BLaER1 treated with 17β-estradiol and CSF1 and Interleukin-3, amounts not matched to agents 10 nM and 100 nM (cell line): ENCODE data around the gene MED12L.
A peak's percentile ranks its signal among the peaks of the same experiment; 100 is the strongest.
"Not testable (repeated sequence)": the region's sequence is repeated elsewhere in the genome, so short reads cannot be mapped to it uniquely, and the experiment has no call there.

ENCODE experiments used
- H3K27ac ChIP-seq, 11 experiments: shearing (Covaris generic); formaldehyde crosslinking; 2 replicates each; pipeline ENCODE4 v1.8.1; 2022
- H3K27me3 ChIP-seq, 11 experiments: shearing (Covaris generic); formaldehyde crosslinking; 2 replicates each; pipeline ENCODE4 v1.8.1; 2022
- H3K36me3 ChIP-seq, 11 experiments: shearing (Covaris generic); formaldehyde crosslinking; 2 replicates each; pipeline ENCODE4 v1.8.1; 2022
- H3K4me1 ChIP-seq, 10 experiments: shearing (Covaris generic); formaldehyde crosslinking; 2 replicates each; pipeline ENCODE4 v1.8.1; 2022
- H3K4me2 ChIP-seq, 11 experiments: shearing (Covaris generic); formaldehyde crosslinking; 2 replicates each; pipeline ENCODE4 v1.8.1; 2022
- H3K4me3 ChIP-seq, 10 experiments: shearing (Covaris generic); formaldehyde crosslinking; 2 replicates each; pipeline ENCODE4 v1.8.1; 2022
- H3K9ac ChIP-seq, 11 experiments: shearing (Covaris generic); formaldehyde crosslinking; 2 replicates each; pipeline ENCODE4 v1.8.1; 2022
- H3K9me3 ChIP-seq, 11 experiments: shearing (Covaris generic); formaldehyde crosslinking; replicated peaks in 1 of 11; 2 replicates each; pipeline ENCODE4 v1.8.1; 2022
- H4K20me1 ChIP-seq, 11 experiments: shearing (Covaris generic); formaldehyde crosslinking; 2 replicates each; pipeline ENCODE4 v1.8.1; 2022
- Cebpa-rat ChIP-seq, 11 experiments: shearing (Covaris generic); IDR thresholded peaks; 2 replicates each; pipeline ENCODE4 v1.8.1; 2022

The MED12L gene

DNA sequence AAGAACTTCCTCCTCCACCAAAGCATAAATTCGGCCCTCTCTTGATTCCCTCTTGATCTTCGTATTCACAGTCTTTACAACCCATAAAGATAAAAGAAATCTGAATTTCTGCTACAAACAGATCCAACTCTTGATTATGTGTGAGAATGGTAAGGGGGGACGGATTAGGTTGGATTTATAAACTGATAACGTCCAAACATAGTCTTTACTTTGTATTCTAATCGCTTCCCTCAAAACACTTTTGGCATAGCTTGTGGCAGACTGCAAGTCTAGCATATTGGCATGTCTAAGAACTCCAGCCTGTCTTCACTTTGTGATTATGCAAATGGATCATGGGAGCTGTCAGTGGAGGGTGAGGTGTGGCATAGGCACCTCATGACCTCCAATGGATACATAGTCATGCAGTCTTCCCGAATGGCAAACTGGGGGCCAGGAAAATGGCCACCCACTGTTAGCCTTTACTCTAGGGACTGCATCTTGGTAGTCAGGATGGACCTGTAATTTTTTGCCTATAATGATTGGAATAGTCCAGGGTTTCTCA lies 141.9 kb downstream of the MED12L start:
- TF ChIP-seq Cebpa-rat (IDR thresholded peaks at IDR 0.05) = no peak
- peaks cover 2 to 10% (median 6%) of the 10 kb centered on the region in 11 experiments; a peak in 14 of 22 replicates for H3K9me3 ChIP-seq
- no peak overlapping the region for H3K4me3 ChIP-seq
- H3K9ac ChIP-seq = peak overlapping the region in 7 of 11 experiments; percentile 2 to 47 (median 21); a peak in 6 of 22 replicates
- no peaks in the 10 kb centered on the region for H3K27me3 ChIP-seq
- peak overlapping the region in 9 of 11 experiments; percentile 9 to 69 (median 58); a peak in 14 of 22 replicates for H3K27ac ChIP-seq
- H4K20me1 ChIP-seq = no peaks in the 10 kb centered on the region
- H3K36me3 ChIP-seq = peaks cover 0 to 4% (median 0%) of the 10 kb centered on the region in 11 experiments; a peak in 1 of 22 replicates
- H3K4me1 ChIP-seq = peaks cover 47 to 65% (median 55%) of the 10 kb centered on the region in 10 experiments
- H3K4me2 ChIP-seq = peak overlapping the region; percentile 23 to 71 (median 55); a peak in 19 of 22 replicates

DNA sequence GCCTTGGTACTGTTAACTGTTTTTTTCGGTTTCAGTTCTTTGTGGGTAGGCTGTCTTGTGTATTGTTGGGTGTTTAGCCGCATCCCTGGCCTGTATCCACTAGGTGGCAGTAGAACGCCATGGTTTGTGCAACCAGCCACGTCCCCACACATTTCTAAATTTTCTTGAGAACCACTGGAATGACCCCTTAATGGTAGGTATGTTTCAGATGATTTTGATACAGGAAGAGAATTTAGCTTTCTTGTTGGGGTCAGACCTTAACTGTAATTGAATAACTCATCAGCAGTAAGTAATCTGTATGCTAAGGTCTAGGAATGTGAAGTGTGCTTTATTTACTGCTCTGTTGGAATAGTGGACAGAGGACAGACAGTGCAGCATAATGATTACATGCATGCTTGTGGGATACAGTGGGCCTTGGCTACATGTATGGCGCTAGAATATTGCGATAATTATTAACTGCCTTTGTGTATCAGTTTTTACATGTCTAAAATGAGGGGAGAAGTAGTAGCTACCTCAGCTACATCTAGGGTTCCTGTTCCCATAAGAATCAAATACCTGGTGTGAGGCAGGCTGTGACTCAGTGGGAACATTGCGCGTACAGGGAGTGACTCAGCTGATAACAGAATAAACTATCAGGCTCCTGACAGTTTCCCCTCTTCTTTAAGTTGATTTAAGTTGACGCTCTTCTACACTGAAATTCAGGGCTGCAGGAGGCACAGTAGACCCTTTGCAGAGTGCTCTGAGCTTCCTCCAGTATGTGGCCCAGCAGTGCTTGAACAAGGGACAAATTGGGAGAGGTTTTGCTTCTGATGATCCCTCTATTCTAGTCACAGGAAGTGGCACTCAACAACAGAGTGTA lies 142.6 kb downstream of the MED12L start:
- H3K36me3 ChIP-seq = no peaks in the 10 kb centered on the region
- no peak for TF ChIP-seq Cebpa-rat (IDR thresholded peaks at IDR 0.05)
- no peaks in the 10 kb centered on the region for H3K27me3 ChIP-seq
- peaks cover 47 to 65% (median 55%) of the 10 kb centered on the region in 10 experiments for H3K4me1 ChIP-seq
- H4K20me1 ChIP-seq = no peaks in the 10 kb centered on the region
- peaks cover 0 to 6% (median 0%) of the 10 kb centered on the region in 11 experiments; a peak in 2 of 22 replicates for H3K9me3 ChIP-seq
- peak overlapping the region; percentile 50 to 75 (median 59) for H3K4me2 ChIP-seq
- H3K27ac ChIP-seq = peak overlapping the region in 8 of 11 experiments; percentile 25 to 69 (median 58); a peak in 13 of 22 replicates
- peak overlapping the region in 7 of 11 experiments; percentile 2 to 47 (median 29); a peak in 6 of 22 replicates for H3K9ac ChIP-seq
- H3K4me3 ChIP-seq = no peak overlapping the region

DNA sequence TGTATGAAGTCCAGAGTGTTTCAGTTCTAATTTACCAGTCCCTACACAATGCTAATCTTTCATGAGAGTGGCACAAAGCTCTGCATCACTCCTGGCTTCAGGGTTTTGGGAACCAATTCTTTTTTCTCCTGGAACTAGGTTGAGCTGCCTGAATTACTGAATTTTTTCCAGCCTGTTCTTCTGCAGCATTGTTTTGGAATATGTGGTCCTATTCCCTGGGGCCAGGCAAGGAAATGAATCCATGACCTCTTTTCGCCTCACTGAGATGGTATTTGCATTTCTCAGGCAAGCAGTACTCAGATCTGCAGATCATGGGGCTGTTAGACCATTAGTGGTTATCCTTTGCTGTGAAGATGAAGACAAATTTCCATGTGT lies 143.2 kb downstream of the MED12L start:
- peak overlapping the region in 5 of 11 experiments; percentile 6 to 34 (median 26); a peak in 4 of 22 replicates for H3K9ac ChIP-seq
- H3K9me3 ChIP-seq = 0 out of 22 replicates have a peak, but pooled peaks cover 0 to 6% (median 0%) of the 10 kb centered on the region in 11 experiments
- H4K20me1 ChIP-seq = no peaks in the 10 kb centered on the region
- H3K4me3 ChIP-seq = no peak overlapping the region
- peaks cover 47 to 65% (median 55%) of the 10 kb centered on the region in 10 experiments for H3K4me1 ChIP-seq
- no peaks in the 10 kb centered on the region for H3K27me3 ChIP-seq
- no peak for TF ChIP-seq Cebpa-rat (IDR thresholded peaks at IDR 0.05)
- H3K36me3 ChIP-seq = no peaks in the 10 kb centered on the region
- H3K4me2 ChIP-seq = peak overlapping the region; percentile 18 to 75 (median 57)
- H3K27ac ChIP-seq = peak overlapping the region in 7 of 11 experiments; percentile 25 to 69 (median 28); a peak in 11 of 22 replicates

DNA sequence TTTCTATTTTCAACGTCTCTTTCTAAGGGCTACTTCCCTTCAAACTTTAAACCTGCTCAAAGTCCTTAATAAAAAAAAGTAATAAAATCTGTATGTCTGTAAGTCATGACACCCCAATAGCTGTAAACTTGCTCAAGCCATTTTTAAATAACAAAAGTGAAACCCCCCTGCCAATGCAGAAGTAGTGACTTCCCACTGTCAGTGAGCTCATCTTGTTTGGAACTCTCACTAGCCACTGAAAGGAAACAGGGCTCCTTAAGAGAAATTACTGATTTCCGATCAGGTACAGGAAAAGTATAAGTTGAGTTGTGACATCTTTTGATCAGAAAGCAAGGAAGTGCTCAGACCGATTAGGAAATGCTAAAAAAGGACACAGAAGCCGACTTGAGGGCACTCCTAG lies 145.2 kb downstream of the MED12L start:
- peak overlapping the region in 7 of 11 experiments; percentile 4 to 46 (median 28); a peak in 9 of 22 replicates for H3K9ac ChIP-seq
- peak overlapping the region; percentile 44 to 82 (median 63) for H3K4me2 ChIP-seq
- H4K20me1 ChIP-seq = no peaks in the 10 kb centered on the region
- no peaks in the 10 kb centered on the region for H3K36me3 ChIP-seq
- no peak for TF ChIP-seq Cebpa-rat (IDR thresholded peaks at IDR 0.05)
- 0 out of 22 replicates have a peak, but pooled peaks cover 0 to 6% (median 0%) of the 10 kb centered on the region in 11 experiments for H3K9me3 ChIP-seq
- H3K27me3 ChIP-seq = no peaks in the 10 kb centered on the region
- peaks cover 47 to 58% (median 53%) of the 10 kb centered on the region in 10 experiments for H3K4me1 ChIP-seq
- peak overlapping the region in 4 of 10 experiments; percentile 21 to 39 (median 28); a peak in 4 of 20 replicates for H3K4me3 ChIP-seq
- H3K27ac ChIP-seq = peak overlapping the region in 7 of 11 experiments; percentile 12 to 63 (median 53); a peak in 15 of 22 replicates

DNA sequence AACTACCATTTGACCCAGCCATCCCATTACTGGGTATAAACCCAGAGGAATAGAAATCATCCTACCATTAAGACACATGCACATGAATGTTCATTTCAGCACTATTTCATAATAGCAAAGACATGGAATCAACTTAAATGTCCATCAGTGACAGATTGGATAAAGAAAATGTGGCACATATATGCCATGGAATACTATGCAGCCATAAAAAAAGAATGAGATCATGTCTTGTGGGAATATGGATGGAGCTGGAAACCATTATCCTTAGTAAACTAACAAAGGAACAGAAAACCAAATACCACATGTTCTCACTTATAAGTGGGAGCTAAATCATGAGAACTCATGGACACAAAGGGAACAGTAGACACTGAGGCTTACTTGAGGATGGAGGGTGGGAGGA lies 146.9 kb downstream of the MED12L start:
- H3K36me3 ChIP-seq, H4K20me1 ChIP-seq, H3K4me2 ChIP-seq, H3K9me3 ChIP-seq, H3K9ac ChIP-seq, H3K4me3 ChIP-seq, H3K27ac ChIP-seq, H3K27me3 ChIP-seq: not testable (repeated sequence)
- peaks cover 32 to 40% (median 35%) of the 10 kb centered on the region in 10 experiments for H3K4me1 ChIP-seq

DNA sequence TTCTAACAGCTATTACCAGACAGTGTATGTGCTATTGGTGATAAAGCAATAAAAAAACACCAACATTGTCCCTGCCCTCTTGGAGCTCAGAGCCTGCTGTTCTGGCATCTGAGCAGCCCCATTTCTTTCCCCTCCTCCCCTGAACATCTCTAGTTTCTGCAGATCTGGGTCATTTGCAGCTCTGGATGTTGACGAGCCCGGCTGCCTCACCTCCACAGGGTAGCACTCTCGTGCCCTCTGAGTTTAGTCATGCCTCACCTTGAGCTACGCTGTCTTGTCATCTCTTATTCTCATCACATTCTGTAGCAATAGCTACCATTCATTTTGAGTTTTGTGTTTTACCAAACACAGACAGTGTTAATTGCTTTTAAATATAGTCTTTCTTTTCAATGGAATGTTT lies 147.5 kb downstream of the MED12L start:
- no peaks in the 10 kb centered on the region for H4K20me1 ChIP-seq
- 0 out of 22 replicates have a peak, but pooled peaks cover 0 to 6% (median 0%) of the 10 kb centered on the region in 11 experiments for H3K9me3 ChIP-seq
- no peaks in the 10 kb centered on the region for H3K36me3 ChIP-seq
- no peak overlapping the region for H3K9ac ChIP-seq
- no peak overlapping the region for H3K4me2 ChIP-seq
- no peak overlapping the region for H3K4me3 ChIP-seq
- TF ChIP-seq Cebpa-rat (IDR thresholded peaks at IDR 0.05) = no peak
- no peak overlapping the region for H3K27ac ChIP-seq
- H3K27me3 ChIP-seq = no peaks in the 10 kb centered on the region
- H3K4me1 ChIP-seq = peaks cover 27 to 34% (median 30%) of the 10 kb centered on the region in 10 experiments

DNA sequence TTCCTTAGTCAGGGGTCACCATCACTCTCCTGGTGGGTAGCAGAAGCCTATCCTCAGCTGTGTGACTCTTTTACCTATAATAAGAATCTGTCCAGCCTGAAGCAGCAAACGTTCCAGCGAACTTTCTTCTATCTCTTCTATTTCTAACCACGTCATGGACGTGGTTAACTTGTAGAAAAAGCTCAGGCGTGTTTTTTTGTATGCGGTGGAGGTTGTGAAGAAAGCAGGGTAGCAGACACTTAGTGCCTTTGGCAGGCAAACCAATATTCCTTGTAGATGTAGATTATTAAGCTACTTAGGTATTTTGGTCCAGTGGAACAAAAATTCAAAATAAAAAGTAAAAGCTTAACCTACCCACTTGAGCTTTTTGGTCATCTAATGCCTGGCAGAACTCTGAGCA lies 149.4 kb downstream of the MED12L start:
- Histone ChIP-seq H3K9ac (no peak overlapping the region), H3K27ac (no peak overlapping the region)

DNA sequence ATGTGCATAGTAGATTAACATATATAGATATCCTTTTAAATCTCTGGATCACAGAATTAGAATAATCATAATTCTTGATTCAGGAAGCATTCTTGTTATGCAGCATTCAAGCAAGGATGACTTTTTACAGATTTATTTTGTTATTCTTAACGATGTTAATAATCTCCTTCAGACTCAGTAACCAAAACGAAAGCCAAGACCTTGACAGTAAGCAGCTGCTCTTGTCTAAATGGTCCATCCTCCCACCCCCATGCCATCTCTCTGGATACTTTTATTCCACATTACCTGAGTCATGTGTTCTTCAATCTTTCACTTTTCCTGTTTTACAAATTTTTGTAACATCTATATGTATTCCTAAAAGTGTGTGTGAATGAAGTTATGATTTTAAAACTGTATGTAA lies 150.9 kb downstream of the MED12L start:
- Histone ChIP-seq H3K9me3 (0 out of 22 replicates have a peak, but pooled peaks cover 0 to 6% (median 0%) of the 10 kb centered on the region in 11 experiments), H3K4me1 (peaks cover 0 to 3% (median under 1%) of the 10 kb centered on the region in 10 experiments; a peak in 9 of 20 replicates), H4K20me1 (no peaks in the 10 kb centered on the region), H3K4me2 (no peak overlapping the region), H3K9ac (no peak overlapping the region), H3K36me3 (peaks cover 0 to 1% (median 0%) of the 10 kb centered on the region in 11 experiments; a peak in 1 of 22 replicates), H3K27me3 (no peaks in the 10 kb centered on the region), H3K27ac (no peak overlapping the region), H3K4me3 (no peak overlapping the region)
- no peak for TF ChIP-seq Cebpa-rat (IDR thresholded peaks at IDR 0.05)

More for the DNA sequence above, 149.4 kb downstream of the MED12L start:
- no peaks in the 10 kb centered on the region for H3K27me3 ChIP-seq
- H4K20me1 ChIP-seq = no peaks in the 10 kb centered on the region
- H3K9me3 ChIP-seq = 0 out of 22 replicates have a peak, but pooled peaks cover 0 to 6% (median 0%) of the 10 kb centered on the region in 11 experiments
- no peak overlapping the region for H3K4me2 ChIP-seq
- H3K4me1 ChIP-seq = peaks cover 13 to 18% (median 15%) of the 10 kb centered on the region in 10 experiments
- H3K4me3 ChIP-seq = no peak overlapping the region
- TF ChIP-seq Cebpa-rat (IDR thresholded peaks at IDR 0.05) = no peak
- H3K36me3 ChIP-seq = no peaks in the 10 kb centered on the region

DNA sequence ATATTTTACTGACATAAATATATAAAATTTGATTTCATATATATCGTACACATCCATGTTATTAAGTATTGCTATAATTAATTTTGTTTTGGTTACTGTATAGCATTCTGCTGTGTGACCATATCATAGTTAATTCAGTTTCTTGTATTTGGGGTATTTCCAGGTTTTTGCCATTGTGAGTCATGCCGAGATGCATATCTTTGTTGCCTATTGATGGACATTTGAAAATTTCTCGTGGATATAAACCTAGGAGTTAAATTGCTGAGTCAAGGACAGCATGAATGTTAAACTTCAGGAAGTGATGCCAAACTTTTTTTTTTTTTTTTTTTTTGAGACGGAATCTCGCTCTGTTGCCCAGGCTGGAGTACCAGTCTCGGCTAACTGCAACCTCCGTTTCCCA lies 151.3 kb downstream of the MED12L start:
- H3K9ac ChIP-seq = no peak overlapping the region
- no peak overlapping the region for H3K27ac ChIP-seq
- no peak for TF ChIP-seq Cebpa-rat (IDR thresholded peaks at IDR 0.05)
- H3K9me3 ChIP-seq = 0 out of 22 replicates have a peak, but pooled peaks cover 0 to 6% (median 0%) of the 10 kb centered on the region in 11 experiments
- peaks cover 0 to 3% (median 0%) of the 10 kb centered on the region in 11 experiments; a peak in 1 of 22 replicates for H3K36me3 ChIP-seq
- no peaks in the 10 kb centered on the region for H3K4me1 ChIP-seq
- no peaks in the 10 kb centered on the region for H4K20me1 ChIP-seq
- no peak overlapping the region for H3K4me2 ChIP-seq
- no peak overlapping the region for H3K4me3 ChIP-seq
- H3K27me3 ChIP-seq = no peaks in the 10 kb centered on the region

DNA sequence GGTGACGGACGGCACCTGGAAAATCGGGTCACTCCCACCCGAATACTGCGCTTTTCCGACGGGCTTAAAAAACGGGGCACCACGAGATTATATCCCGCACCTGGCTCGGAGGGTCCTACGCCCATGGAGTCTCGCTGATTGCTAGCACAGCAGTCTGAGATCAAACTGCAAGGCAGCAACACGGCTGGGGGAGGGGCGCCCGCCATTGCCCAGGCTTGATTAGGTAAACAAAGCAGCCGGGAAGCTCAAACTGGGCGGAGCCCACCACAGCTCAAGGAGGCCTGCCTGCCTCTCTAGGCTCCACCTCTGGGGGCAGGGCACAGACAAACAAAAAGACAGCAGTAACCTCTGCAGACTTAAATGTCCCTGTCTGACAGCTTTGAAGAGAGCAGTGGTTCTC lies 156.5 kb downstream of the MED12L start:
- not testable (repeated sequence) for H3K36me3 ChIP-seq, H3K4me2 ChIP-seq, H3K4me3 ChIP-seq, H4K20me1 ChIP-seq, H3K9me3 ChIP-seq, H3K27ac ChIP-seq, H3K4me1 ChIP-seq, H3K9ac ChIP-seq, H3K27me3 ChIP-seq
